GM19467 (cell line): ENCODE measurements around the gene SRA1.
"Not testable (repeated sequence)": the region's sequence is repeated elsewhere in the genome, so short reads cannot be mapped to it uniquely, and the experiment has no call there.

Source experiments
- ATAC-seq: cut with Tn5 transposase; IDR thresholded peaks from one replicate; pipeline ENCODE4 v1.9.1; 2021; ENCODE audit warnings: mild to moderate bottlenecking, moderate library complexity; ENCODE audit not compliant: unreplicated experiment

SRA1 gene

DNA sequence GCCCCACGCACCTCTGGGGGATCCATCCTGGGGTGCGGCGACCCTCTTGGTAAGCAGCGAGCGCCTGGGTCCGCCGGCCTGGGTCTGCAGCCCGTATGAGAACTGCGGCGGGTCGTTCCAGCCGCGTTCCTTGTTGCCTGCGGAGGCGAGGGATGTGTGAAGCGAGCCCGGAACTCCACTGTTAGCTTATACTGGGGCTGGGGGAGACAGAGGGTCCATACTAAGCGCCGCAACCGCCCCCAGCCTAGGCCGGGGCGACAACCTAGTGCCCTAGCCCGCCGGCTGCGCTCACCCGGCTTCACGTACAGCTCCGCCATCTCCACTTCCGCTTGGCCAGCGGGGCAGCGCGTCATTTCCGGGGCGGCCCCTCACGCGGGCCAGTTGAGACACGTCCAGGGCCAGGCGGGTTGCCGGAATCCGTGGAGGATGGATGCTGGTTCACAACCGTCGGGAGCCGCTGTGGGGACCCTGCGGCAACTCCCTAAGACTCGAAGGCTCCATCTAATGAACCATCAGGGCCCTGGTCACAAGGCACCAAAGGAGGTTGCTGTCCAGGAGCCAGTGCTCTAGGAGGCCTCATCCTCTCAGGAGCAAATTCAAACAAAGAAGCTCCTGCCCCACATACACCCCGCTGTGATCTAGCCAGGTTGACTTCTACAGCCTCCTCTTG, at the start of gene SRA1:
SRA1 (minus strand) TSS at position 338 of the 670 bp plus-strand sequence; CDS start at position 317, 21 bp downstream.
- peak; percentile 97 for ATAC-seq

- ATAC-seq: no peak
Observed at GRCh38 chr5:140607031-140607430, 49.8 kb upstream of the SRA1 start.

- no peak for ATAC-seq
Observed at GRCh38 chr5:140605879-140606278, 48.6 kb upstream of the SRA1 start.

- ATAC-seq: no peak
Observed at GRCh38 chr5:140603734-140604133, 46.5 kb upstream of the SRA1 start.

GRCh38 chr5:140603446-140603698, 46.1 kb upstream of the SRA1 start:
- ATAC-seq: not testable (repeated sequence)

DNA sequence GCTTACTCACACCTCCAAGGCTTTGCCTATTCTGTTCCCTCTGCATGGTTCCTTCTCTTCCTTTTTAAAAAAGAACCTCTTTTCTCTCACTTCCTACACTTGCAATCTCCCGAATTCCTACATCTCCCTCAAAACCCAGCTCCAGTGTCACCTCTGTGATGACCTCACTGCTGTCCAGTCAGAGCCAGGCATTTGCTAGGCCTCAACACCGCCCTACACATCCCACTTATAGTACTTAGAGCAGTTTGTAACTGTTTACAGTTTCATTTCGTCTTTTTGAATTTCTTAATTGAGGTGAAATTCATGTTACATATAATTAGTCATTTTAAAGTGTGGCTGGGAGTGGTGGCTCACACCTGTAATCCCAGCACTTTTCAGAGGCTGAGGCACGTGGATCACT, 44.9 kb upstream of the SRA1 start:
- ATAC-seq: no peak

- no peak for ATAC-seq
Observed at GRCh38 chr5:140600096-140600495, 42.8 kb upstream of the SRA1 start.

DNA sequence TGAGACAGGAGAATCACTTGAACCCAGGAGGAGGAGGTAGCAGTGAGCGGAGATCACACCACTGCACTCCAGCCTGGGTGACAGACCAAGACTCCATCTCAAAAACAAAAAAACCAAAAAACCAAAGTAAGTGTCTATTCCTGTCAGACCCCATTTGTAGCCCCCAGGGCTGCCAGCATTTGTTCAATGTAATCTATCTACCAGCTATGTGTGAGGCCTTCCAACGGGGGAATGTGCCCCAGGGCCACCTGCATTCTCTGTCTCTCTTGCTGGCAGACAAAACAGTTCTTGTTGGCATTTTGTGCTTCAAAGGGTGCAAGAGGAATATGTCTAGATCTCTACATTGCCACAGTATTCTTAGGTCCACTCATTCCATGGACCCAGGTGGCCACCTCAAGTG, 41.6 kb upstream of the SRA1 start:
- no peak for ATAC-seq

GRCh38 chr5:140596321-140596741, 39.1 kb upstream of the SRA1 start:
- no peak for ATAC-seq

DNA sequence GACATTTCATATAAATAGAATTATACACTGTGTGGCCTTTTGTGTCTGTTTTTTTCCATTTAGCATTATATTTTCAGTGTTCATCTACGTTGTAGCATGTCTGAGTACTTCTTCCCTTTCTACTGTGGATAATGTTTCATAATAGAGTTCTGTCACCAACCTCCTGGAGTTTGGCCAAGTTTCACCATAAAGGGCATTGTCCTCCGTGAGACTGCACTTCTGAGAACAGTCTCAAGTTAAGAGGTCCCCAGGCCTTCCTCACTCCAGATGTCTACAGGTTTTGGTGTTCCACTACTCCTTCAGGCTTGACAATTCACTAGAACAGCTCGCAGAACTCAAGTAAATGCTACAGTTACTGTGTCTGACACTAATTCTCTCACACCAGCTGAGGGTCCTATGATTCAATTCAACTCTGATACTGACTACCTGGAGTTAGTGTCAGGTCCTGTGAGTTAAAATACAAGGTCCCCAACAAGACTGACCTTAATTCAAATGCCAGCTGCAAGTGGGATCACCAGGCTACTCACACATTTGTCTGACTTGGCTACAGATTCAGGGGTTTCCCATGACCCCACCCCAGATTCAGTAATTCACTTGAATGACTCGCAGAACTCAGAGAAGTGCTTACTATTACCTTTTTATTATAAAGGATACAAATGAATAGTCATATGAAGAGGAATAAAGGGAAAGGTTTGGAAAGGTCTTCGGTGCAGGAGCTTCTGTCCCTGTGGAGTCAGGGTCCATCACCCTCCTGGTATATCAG, 38.4 kb upstream of the SRA1 start:
- no peak for ATAC-seq

GRCh38 chr5:140594169-140594568, 36.9 kb upstream of the SRA1 start:
- ATAC-seq: no peak

GRCh38 chr5:140593070-140593469, 35.8 kb upstream of the SRA1 start:
- not testable (repeated sequence) for ATAC-seq

DNA sequence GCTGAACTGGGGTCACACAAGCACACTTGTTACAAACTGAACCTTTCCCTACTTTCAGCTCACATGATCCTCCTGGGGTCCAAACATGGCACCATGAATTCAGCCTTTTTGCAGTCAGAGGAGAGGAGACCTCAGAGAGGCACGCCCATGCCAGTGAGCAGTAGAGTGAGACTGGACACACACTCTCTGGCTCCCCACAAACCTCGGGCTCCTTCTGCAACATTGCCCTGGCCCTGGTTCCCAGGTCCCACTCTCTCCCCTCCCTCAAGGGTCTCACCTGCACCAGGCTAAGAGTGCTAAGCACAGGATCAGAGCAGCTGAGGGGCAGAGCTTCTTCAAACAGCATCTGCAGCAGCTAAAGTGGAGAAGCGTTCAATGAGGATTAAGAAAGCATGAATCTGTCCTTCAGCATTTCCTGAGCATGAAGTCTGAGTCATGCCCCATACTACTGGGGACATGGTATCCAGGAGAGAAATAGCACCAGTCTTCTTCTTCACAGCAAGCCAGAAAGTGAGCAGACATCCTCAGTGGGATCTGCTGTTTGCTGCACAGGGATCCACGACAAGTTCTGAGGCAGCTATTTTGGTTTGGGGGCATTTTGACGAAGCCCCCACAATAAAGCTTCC, 34.6 kb upstream of the SRA1 start:
- no peak for ATAC-seq

DNA sequence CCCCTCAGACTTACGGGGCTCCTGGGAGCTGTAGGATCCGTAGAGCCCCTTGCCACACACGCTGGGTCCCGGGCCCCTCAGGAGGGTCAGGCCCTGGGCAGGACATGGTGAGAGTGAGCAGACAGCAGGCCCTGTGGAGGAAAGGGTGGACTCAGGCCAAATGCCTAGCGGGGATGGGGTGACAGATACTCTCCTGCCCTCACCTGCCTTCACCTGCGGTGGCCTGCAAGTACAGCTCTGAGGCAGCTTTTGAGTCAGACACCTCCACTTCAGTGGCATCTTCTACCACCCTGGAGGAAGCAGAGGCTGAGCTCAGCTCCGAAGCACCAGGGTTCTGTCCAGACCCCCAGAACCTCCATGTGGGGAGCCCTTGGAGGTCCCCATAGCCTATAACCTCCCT, 33.6 kb upstream of the SRA1 start:
- ATAC-seq: no peak

DNA sequence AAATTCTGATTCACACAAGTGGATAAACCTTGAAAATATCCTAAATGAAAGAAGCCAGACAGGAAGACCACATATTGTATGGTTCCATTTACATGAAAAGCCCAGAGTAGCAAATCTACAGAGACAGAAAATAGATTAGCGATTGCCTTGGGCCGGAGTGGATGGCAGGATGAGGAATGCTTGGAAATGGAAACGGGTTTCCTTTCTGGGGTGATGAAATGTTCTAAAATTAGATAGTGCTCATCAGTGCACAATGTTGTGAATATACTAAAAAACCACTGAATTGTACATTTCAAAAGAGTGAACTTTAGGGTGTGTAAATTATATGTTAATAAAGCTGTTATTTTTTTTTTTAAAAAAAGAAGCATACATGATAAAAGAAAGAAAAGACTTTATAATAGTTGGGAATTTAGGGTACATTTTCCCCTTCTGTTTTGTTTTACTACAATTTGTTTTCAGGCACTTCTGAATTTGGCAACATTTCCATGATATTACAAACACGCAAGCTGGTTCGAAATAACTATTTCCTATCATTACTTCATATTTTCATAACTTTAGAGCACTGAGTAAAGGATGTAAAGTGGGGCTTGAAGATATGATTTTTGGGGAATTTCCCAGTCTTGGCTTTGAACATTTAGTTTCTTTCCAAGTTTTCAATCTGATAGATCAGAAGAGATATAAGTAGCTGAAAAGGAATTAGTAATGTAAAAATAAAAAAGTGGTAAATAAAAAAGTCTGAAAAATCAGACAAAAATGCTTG, 31.2 kb upstream of the SRA1 start:
- no peak for ATAC-seq

DNA sequence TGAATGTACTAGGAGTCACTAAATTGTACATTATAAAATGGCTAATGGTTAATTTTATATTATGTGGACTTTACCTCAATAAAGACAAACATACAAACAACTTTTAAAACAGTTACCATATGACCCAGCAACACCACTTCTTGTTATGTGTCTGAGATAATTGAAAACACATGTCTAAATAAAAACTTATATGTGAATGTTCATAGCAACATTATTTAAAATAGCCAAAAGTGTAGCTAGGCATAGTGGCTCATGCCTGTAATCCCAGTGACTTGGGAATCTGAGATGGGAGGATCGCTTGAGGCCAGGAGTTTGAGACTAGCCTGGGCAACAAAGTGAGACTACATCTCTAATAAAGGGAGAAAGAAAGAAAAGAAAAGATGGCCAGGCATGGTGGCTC, 30.2 kb upstream of the SRA1 start:
- no peak for ATAC-seq

DNA sequence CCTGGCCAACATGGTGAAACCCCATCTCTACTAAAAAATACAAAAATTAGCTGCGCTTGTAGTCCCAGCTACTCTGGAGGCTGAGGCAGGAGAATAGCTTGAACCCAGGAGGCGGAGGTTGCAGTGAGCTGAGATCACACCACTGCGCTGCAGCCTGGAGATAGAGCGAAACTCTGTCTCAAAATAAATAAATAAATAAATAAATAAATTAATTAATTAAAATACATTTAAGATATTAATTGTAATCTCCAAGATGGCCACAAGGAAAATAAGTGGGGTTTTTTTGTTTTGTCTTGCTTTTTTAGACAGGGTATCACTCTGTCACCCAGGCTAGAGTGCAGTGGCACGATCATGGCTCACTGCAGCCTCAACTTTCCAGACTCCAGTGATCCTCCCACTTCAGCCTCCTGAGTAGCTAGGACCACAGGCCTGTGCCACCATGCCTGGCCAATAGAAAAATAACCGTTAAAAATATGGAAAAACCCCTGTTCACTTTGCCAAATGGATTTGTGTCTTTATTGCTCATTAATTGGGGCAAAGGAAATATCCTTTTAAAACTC, 22.0 kb upstream of the SRA1 start:
- ATAC-seq: not testable (repeated sequence)

- no peak for ATAC-seq
Observed at GRCh38 chr5:140576776-140577201, 19.5 kb upstream of the SRA1 start.

DNA sequence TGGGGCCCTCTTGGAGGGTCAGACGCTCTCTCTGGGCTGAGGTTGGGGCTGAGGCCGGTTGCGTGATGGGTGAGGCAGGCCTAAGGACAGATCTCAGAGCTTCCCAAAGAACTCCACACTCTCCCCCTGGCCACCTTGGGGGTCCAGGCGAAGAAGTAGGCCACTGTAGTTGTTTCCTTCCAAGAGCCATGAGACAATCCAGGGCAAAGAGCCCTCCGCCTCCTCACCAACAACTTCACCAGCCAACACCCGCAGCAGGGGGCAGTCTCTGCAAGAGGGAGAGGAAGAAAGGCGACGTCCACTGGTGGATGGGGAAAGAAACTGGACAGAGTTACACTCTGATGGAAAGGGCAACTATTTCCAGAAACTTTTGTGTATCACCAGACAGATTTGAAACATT, 18.0 kb upstream of the SRA1 start:
- no peak for ATAC-seq

- ATAC-seq: no peak
Observed at GRCh38 chr5:140574165-140574564, 16.9 kb upstream of the SRA1 start.

DNA sequence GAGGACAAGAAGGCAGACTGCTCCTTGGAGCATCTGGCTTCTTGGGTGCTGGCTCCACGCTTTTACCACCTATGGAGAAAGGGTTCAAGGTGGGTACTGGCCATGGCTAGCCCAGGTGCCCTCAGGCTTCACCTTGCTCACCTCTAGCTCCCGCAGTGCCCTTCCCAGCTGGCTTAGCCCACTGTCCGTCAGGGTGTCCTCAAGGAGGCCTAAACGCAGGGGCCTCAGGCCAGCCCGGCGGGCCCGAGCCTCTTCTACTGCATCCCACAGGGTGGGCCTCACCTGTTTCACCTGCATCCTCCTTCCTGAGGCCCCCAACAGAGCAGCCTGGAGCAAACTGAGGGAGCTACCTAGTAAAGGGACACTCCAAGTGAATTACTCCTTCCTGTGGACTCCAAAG, 16.4 kb upstream of the SRA1 start:
- ATAC-seq: no peak
